GM19438 (cell line): ENCODE results near the gene SMIM12.
"Not testable (repeated sequence)": the region's sequence is repeated elsewhere in the genome, so short reads cannot be mapped to it uniquely, and the experiment has no call there.

ENCODE experiments used
- ATAC-seq: cut with Tn5 transposase; IDR thresholded peaks from one replicate; pipeline ENCODE4 v1.9.1; 2021; ENCODE audit warnings: low read depth; ENCODE audit not compliant: unreplicated experiment

The SMIM12 gene

DNA sequence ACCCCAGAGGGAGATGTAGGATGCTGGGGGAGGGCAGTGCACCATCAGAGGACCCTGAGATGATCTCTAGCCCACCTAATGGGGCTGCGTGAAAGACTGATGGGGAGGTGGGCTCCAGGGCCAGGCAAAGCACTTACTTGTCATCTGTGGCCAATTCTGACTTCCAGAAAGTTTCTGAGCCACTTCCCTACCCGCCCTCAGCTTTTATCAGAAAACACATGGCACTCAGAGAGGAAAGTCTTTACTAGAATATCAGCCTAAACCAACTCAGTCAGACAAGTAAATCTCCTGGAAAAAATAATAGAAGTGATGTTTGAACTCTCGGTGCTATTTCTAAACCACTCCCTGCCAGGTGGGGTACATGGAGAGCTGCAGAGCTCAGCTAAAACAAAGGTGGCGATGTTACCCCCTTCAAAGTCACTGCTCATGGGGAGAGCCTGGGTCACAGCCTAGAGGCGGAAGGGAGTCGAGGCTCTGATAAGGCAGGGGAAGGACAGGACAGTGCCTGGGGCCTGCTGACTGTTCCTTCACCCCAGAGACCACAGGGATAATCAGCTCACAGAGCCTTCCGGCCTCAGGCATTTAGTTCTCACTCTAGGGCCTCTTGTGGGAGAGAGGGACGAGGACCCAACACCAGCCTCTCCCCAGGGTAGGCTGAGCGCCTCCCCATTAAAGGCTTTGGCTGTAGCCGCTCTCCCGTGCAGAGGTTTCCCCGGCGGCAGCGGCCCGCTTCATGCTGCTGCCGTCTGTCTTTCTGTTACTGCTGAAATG is 14.2 kb downstream of the SMIM12 start:
- ATAC-seq, result no peak

GRCh38 chr1:34844252-34844634 is 15.3 kb downstream of the SMIM12 start:
- ATAC-seq, result no peak

GRCh38 chr1:34843392-34844251 is 15.9 kb downstream of the SMIM12 start:
- no peak for ATAC-seq

DNA sequence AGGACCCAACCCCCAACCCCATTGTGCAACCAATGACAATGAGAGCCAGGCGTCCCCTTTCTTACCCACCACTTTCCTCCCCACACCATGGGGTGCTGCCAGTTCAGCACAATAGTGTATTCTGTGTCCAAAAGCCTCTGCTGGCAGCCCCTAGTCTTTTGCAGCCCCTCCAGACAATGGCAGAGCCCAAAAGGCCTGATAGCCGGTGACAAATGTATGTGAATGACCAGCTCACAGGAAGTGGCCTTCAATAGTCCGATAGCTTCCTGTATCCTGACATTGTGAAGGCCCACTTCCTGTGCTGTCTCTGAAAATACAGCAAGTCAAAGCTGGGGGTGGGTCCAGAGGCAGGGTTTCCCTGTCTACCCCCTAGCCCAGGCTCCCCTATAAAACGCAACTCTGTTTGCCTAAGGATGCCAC is 16.6 kb downstream of the SMIM12 start:
- no peak for ATAC-seq

- no peak for ATAC-seq
Measured at GRCh38 chr1:34842073-34842472, 17.5 kb downstream of the SMIM12 start.

DNA sequence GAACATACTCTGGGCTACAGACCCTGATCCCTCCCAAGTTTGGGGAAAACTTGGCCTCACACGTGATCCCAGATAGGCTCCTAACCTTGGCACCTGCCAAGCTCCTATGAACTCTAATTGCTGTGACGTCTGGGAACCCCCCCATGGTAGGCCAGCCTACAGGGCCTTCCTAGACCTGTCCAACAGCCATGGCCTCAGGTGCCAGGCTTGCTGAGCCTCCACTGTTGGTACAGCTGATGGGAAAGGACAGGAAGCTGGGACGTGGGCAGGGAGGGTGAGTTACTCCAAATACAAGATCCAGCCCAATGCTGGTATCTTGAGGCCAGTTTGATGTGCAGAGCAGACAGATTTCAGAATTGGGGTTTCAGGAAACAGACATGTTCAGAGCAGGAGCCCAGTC is 19.1 kb downstream of the SMIM12 start:
- ATAC-seq, result no peak

DNA sequence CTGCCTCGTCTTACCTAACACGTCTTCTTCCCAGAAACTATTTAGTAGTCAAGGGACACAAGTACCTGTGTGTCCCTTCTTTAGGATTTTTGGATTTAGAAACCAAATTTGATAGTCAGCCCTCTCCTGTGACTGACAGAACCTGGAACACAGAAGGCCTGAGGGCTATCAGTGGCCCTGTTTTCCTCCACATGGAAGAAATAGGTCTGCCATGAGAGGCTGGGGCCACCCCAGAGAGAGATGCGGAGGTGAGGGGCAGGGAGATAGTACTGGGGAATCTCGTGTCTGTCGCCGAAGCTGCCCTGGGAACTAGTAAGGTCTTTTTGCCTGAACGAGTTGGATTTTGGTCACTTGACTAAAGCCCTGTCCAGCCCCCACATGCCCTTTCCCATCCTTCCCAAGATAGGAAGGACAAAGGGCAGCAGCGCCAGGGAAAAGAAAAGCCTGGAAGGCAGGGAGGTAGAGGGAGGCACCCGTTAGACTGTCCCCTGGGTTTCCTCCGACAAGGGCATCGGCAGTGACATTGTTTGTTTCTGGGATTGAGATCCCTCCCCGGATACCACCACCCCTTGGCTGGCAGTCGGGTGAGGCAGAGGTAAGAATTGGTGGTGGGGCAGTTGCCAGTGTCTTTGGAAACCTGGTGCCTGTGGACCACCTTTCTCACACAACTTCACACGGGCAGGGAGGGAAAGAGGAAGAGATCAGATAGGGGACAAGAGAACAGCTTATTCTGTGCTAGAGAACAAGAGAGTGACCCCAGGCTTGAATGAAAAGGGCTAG is 19.8 kb downstream of the SMIM12 start:
- no peak for ATAC-seq

- ATAC-seq, result no peak
Measured at GRCh38 chr1:34833711-34834110, 25.8 kb downstream of the SMIM12 start.

- ATAC-seq, result no peak
Measured at GRCh38 chr1:34831721-34832246, 27.8 kb downstream of the SMIM12 start.

DNA sequence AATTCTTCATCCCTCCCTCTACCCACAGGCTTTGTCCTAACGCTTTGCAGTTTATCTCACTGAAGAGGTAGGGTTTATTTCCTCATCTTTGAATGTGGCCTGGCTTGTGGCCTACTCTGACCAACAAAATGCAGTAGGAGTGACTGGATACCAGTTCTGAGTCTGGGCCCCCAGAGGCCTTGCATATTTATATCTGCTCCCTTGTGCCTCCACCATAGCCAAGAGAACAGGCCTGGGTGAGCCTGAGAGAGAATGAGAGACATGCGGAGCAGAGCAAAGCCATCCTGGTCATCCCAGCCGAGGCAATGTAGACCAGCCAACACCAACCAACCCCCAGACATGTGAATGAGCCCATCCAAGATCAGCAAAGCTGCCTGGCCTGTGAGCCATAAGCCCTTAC is 30.3 kb downstream of the SMIM12 start:
- no peak for ATAC-seq

DNA sequence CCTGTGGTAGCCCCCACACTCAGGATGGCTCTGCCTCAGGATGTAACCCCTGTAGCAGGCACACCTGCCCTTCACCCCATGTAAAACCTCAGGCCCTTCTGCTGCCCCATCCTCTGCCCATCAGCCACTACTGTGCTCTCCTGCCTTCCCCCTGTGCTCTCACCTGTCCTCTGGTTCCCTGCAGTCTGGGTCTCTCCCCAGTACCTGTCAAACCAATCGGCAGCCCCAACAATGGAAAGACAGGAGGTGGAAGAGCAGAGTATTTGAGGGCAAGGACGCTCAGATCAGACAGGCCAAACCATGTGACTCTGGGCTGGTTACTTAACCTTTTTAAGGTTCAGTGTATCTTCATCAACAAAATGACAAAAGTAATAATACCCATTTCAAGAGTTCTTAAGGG is 30.9 kb downstream of the SMIM12 start:
- no peak for ATAC-seq

DNA sequence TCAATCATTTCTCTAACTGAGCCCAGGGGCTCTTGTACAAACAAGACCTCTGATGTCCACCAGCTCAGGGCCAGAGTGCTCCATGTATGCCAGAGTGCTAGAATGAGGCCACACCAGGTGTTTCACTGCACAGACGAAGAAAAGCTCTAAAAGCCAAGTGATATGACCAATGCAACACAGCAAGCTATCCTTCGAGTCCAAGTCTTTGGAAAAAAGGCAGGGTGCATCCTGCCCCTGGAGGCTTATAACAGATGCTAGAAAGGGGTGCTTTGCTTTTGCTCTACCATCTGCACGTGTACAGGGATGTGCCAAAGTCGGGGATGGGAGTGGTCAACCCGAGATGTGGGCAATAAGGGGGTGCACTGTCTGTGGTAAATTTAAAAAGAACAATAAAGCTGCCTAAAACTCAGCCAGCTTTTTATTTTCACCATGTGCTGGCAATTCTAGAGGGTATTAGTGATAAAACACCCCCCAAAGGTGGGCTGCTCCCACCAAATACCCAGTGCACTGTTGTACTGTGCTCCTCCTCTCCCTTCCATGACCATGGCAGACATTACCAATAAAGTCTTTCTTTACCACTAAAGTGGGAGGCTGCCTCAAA is 32.1 kb downstream of the SMIM12 start:
- ATAC-seq, result no peak

DNA sequence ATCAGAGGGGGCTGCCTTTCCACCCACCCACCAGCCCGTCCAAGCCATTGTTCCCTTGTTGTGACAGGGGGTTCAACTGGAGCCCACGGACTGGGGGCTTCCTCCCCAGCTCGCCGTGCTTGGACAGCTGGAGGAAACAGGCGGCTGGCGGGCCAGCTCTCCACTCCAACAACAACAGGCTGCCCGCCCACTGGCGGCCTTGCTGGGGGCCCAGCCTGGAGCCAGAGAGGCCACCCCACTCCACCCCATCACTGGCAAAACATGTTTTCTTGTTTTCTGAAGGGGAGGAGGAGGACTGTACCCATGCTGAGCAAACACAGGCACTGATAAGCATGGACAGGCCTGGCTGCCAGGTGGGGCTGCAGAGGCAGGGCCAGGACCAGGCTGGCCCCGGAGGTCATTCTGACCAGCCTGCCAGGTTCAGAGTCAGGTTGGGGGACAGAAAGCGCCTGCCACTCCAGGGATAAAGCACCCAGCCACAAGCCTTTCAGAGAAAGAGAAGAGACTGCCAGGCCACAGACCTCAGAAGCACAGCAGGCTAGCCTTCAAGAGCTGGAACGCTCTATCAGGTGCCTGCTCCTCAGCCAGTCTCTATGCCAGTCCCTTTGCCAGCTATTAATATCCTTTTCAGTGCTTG is 34.0 kb downstream of the SMIM12 start:
- ATAC-seq, result no peak

- ATAC-seq, result no peak
Measured at GRCh38 chr1:34824817-34825454, 34.6 kb downstream of the SMIM12 start.

- no peak for ATAC-seq
Measured at GRCh38 chr1:34822202-34822601, 37.3 kb downstream of the SMIM12 start.

GRCh38 chr1:34818862-34819261 is 40.7 kb downstream of the SMIM12 start:
- ATAC-seq, result not testable (repeated sequence)

GRCh38 chr1:34816778-34817177 is 42.8 kb downstream of the SMIM12 start:
- ATAC-seq, result no peak

GRCh38 chr1:34816332-34816731 is 43.2 kb downstream of the SMIM12 start:
- no peak for ATAC-seq

- not testable (repeated sequence) for ATAC-seq
Measured at GRCh38 chr1:34810781-34811180, 48.8 kb downstream of the SMIM12 start.
